CD14-positive monocyte (primary cell): ENCODE results near the gene ARIH2. TPM values are rescaled to one million over a fixed set of nuclear protein-coding genes. Genes with fewer than 3 reads are reported as not detected.
A peak's percentile ranks its signal among the peaks of the same experiment; 100 is the strongest.

Source experiments
- DNase-seq, 3 donors: peaks; one replicate each; pipeline ENCODE4 v3.0.0-alpha.2; 2011 to 2022
- H2AFZ ChIP-seq: 2 replicates; pipeline ENCODE4 v1.6.0; 2012; ENCODE audit warnings: mild to moderate bottlenecking, low read depth, low read length, inconsistent platforms; ENCODE audit not compliant: insufficient read depth, poor library complexity, severe bottlenecking
- H3K27ac ChIP-seq, 2 donors: 1 replicate in 1 of 2; 2 replicates in 1 of 2; pipeline ENCODE4 v1.5.1; 2012 to 2013; ENCODE audit warnings: low read length in 2 of 2, control low read depth in 1 of 2, inconsistent platforms in 1 of 2, low read depth in 1 of 2, mild to moderate bottlenecking in 1 of 2
- H3K27me3 ChIP-seq, 2 donors: one replicate each; pipeline versions ENCODE4 v1.6.0 to v1.6.1; 2011 to 2013; ENCODE audit warnings: low read length in 2 of 2; ENCODE audit not compliant: control insufficient read depth in 2 of 2, insufficient read depth in 2 of 2
- H3K36me3 ChIP-seq, 2 donors: replicated peaks in 1 of 2; 1 replicate in 1 of 2; 2 replicates in 1 of 2; pipeline versions ENCODE4 v1.5.1 to v1.6.1; 2012 to 2013; ENCODE audit warnings: low read length in 2 of 2, control low read depth in 1 of 2, inconsistent platforms in 1 of 2, mild to moderate bottlenecking in 1 of 2; ENCODE audit not compliant: insufficient read depth in 2 of 2, control insufficient read depth in 1 of 2
- H3K4me1 ChIP-seq, 2 donors: 1 replicate in 1 of 2; 2 replicates in 1 of 2; pipeline versions ENCODE4 v1.5.1 to v1.6.1; 2012 to 2013; ENCODE audit warnings: low read length in 2 of 2, control low read depth in 1 of 2, inconsistent platforms in 1 of 2, mild to moderate bottlenecking in 1 of 2, moderate library complexity in 1 of 2; ENCODE audit not compliant: insufficient read depth in 2 of 2, control insufficient read depth in 1 of 2
- H3K4me2 ChIP-seq: replicated peaks from 2 replicates; pipeline ENCODE3; 2012; ENCODE audit warnings: low read length, moderate library complexity, mild to moderate bottlenecking; ENCODE audit not compliant: poor library complexity, severe bottlenecking; ENCODE audit errors: extremely low read depth
- H3K4me3 ChIP-seq, 3 experiments: fragments of 200-600 bp in 1 of 3; sonication (generic) in 1 of 3; replicated peaks in 1 of 3; 1 replicate in 2 of 3; 2 replicates in 1 of 3; pipeline ENCODE4 v1.5.1; 2011 to 2013; ENCODE audit warnings: low read length in 3 of 3, mild to moderate bottlenecking in 3 of 3, control low read depth in 2 of 3, low read depth in 2 of 3, inconsistent platforms in 1 of 3, moderate library complexity in 1 of 3
- H3K79me2 ChIP-seq: 2 replicates; pipeline ENCODE4 v1.6.0; 2012; ENCODE audit warnings: mild to moderate bottlenecking, control low read depth, inconsistent platforms, low read length, moderate library complexity; ENCODE audit not compliant: insufficient read depth
- H3K9ac ChIP-seq: 2 replicates; pipeline ENCODE4 v1.6.0; 2017; ENCODE audit warnings: low read length, mild to moderate bottlenecking; ENCODE audit not compliant: insufficient read depth, poor library complexity, severe bottlenecking
- H3K9me3 ChIP-seq, 2 donors: replicated peaks in 1 of 2; 1 replicate in 1 of 2; 2 replicates in 1 of 2; pipeline versions ENCODE4 v1.5.1 to v1.6.1; 2012 to 2013; ENCODE audit warnings: low read length in 2 of 2, control low read depth in 1 of 2; ENCODE audit not compliant: control insufficient read depth in 1 of 2, insufficient read depth in 1 of 2
- H4K20me1 ChIP-seq: 2 replicates; pipeline ENCODE4 v1.6.0; 2012; ENCODE audit warnings: mild to moderate bottlenecking, low read length, control low read depth, moderate library complexity; ENCODE audit not compliant: insufficient read depth
- H3K27ac Mint-ChIP-seq, 7 donors: one replicate each; pipeline ENCODE4 v1.8.0; 2020; ENCODE audit warnings: mild to moderate bottlenecking in 7 of 7, mixed read lengths in 7 of 7, moderate library complexity in 6 of 7, inconsistent platforms in 2 of 7
- H3K27me3 Mint-ChIP-seq, 3 donors: one replicate each; pipeline ENCODE4 v1.8.0; 2021 to 2022; ENCODE audit warnings: low read depth in 3 of 3, mild to moderate bottlenecking in 3 of 3, mixed read lengths in 3 of 3, moderate library complexity in 3 of 3, inconsistent platforms in 1 of 3
- H3K36me3 Mint-ChIP-seq, 2 donors: one replicate each; pipeline ENCODE4 v1.8.0; 2020; ENCODE audit warnings: mixed read lengths in 2 of 2, inconsistent platforms in 1 of 2, mild to moderate bottlenecking in 1 of 2
- H3K4me1 Mint-ChIP-seq: one replicate; pipeline ENCODE4 v1.8.0; 2020; ENCODE audit warnings: mild to moderate bottlenecking, mixed read lengths
- H3K4me3 Mint-ChIP-seq, 2 donors: one replicate each; pipeline ENCODE4 v1.8.0; 2020; ENCODE audit warnings: mild to moderate bottlenecking in 2 of 2, mixed read lengths in 2 of 2, moderate library complexity in 1 of 2
- H3K9me3 Mint-ChIP-seq, 7 donors: one replicate each; pipeline ENCODE4 v1.8.0; 2020 to 2022; ENCODE audit warnings: mixed read lengths in 7 of 7, mild to moderate bottlenecking in 6 of 7, moderate library complexity in 6 of 7, inconsistent platforms in 2 of 7
- CTCF ChIP-seq: fragments of 200-600 bp; IDR thresholded peaks from one replicate; pipeline ENCODE4 v1.8.0; 2022; ENCODE audit warnings: antibody characterized with exemption, mild to moderate bottlenecking
- WGBS: methylation state at CpG from one replicate; pipeline ENCODE4 v1.1.5; 2013; ENCODE audit warnings: missing lambda C conversion rate; ENCODE audit not compliant: insufficient coverage; 5-methylcytosine and 5-hydroxymethylcytosine counted together
- intact Hi-C, 2 donors: fragments of 100-400 bp; cut with micrococcal nuclease; formaldehyde crosslinking; loops; one replicate each; pipeline versions ENCODE4 v1.15.0 to v1.15.1; 2023
- polyA plus RNA-seq, 3 donors: library from polyadenylated mRNA; depleted of rRNA in 1 of 3; unstranded in 2 of 3; stranded (reverse) in 1 of 3; fragments of 300-500 nt in 2 of 3; fragments of >200 nt in 1 of 3; fragmentation: Illumina TruSeq in 2 of 3; gene quantifications; 1 replicate in 2 of 3; 2 replicates in 1 of 3; pipeline ENCODE4 v1.2.3, GENCODE V29; 2012 to 2021

Gene ARIH2
- polyA plus RNA-seq, 3 donors: 68.2 to 94.8 (median 72.2) TPM

DNA sequence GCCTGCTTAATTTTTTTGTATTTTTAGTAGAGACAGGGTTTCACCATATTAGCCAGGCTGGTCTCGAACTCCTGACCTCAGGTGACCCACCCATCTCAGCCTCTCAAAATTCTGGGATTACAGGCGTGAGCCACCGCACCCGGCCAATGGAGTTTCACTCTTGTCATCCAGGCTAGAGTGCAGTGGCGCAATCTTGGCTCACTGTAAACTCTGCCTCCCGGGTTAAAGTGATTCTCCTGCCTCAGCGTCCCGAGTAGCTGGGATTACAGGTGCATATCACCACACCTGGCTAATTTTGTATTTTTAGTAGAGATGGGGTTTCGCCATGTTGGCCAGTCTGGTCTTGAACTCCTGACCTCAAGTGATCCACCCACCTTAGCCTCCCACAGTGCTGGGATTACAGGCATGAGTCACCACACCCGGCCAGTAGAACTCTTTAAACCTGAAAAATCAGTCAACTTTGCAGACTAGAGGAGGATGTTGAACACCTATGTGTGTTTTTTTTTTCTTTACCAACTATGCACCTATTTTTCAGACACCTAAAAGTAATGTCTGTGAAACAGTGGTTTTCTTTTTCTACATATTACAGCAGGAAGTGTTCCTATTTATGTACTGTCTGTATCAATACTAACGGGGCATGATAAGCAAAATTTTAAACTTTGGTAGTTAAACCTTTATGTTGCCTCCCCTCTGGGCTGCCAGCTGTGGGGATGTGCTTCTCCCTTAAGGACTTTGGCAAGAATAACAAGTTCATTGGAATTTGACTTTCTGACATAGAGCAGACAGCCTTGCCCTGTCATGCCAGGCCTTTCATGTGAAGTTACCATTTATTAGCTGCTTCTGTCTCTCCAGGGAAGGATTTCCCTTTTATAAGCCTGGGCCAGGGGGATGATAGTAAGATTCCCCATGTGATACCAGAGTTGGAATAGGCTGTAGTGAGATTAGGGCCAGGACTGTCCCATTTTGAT, 8.1 kb downstream of the ARIH2 start:
- WGBS: 88% methylated on average over 2 of the region's 11 CpGs
- Mint-ChIP-seq H3K36me3 (peaks cover 46 to 75% of the 10 kb centered on the region in 2 donors), H3K27ac (peak overlapping the region; percentile 22 to 87 (median 79)), H3K27me3 (peaks cover 0 to 1% (median 0%) of the 10 kb centered on the region in 3 donors), H3K4me3 (no peak overlapping the region), H3K9me3 (peaks cover 0 to 4% (median 0%) of the 10 kb centered on the region in 7 donors), H3K4me1 (peaks cover 47% of the 10 kb centered on the region)
- H3K27ac ChIP-seq: peak overlapping the region in 1 of 2 donors; percentile 57
- H3K9ac ChIP-seq: no peak overlapping the region
- H4K20me1 ChIP-seq: peaks cover 94% of the 10 kb centered on the region
- intact Hi-C loops: loop anchor here in 1 of 2 donors (10.0 kb wide), 2 partner anchors 82 to 212 kb away; partner anchors contain the start of genes IP6K2 and PRKAR2A
- no peaks in the 10 kb centered on the region for H3K9me3 ChIP-seq
- no peaks in the 10 kb centered on the region for H3K27me3 ChIP-seq
- no peak for TF ChIP-seq CTCF
- peaks cover 17 to 37% of the 10 kb centered on the region in 2 donors for H3K4me1 ChIP-seq
- no peak overlapping the region for H3K4me2 ChIP-seq
- H3K4me3 ChIP-seq: no peak overlapping the region
- H3K36me3 ChIP-seq: peaks cover 35 to 74% of the 10 kb centered on the region in 2 donors
- H3K79me2 ChIP-seq: peaks cover 95% of the 10 kb centered on the region
- no peak for DNase-seq
- H2AFZ ChIP-seq: no peak overlapping the region

DNA sequence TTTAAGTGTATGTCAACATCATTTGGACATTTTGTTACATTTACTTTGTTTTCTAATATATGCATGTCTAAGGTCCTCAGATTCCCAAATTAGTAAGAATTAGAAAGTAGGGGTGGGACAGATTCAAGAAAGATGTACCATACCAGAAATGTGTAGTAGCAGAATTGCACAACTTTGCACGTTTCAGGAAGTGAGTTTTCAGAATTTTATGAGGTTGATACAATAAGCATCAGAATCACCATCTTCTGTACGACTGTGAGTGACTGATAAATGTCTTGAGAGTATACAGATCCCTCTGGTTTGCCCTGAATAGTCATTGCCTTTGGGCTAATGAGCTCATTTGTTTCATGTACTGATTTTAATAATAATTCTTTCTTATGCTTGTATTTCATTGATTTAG, 9.3 kb downstream of the ARIH2 start:
- intact Hi-C loops: loop anchor here in 1 of 2 donors (10.0 kb wide), 2 partner anchors 83 to 213 kb away; partner anchors contain the start of genes IP6K2 and PRKAR2A
- Histone ChIP-seq H3K36me3 (peaks cover 32 to 75% of the 10 kb centered on the region in 2 donors), H3K9ac (no peak overlapping the region), H3K27me3 (no peaks in the 10 kb centered on the region), H3K4me3 (no peak overlapping the region), H3K4me2 (peak overlapping the region; percentile 8), H3K79me2 (peaks cover 96% of the 10 kb centered on the region), H4K20me1 (peaks cover 94% of the 10 kb centered on the region), H3K27ac (peak overlapping the region in 1 of 2 donors; percentile 57), H3K9me3 (no peaks in the 10 kb centered on the region), H3K4me1 (peaks cover 17 to 34% of the 10 kb centered on the region in 2 donors), H2AFZ (no peak overlapping the region)
- no CpG with 5 or more reads among the region's 2 CpGs for WGBS
- TF ChIP-seq CTCF: no peak
- peaks cover 0 to 4% (median 0%) of the 10 kb centered on the region in 7 donors for H3K9me3 Mint-ChIP-seq
- peak overlapping the region; percentile 66 to 87 (median 81) for H3K27ac Mint-ChIP-seq
- DNase-seq: peak; percentile 37 to 69 (median 60)
- peaks cover 0 to 1% (median 0%) of the 10 kb centered on the region in 3 donors for H3K27me3 Mint-ChIP-seq
- peaks cover 54 to 72% of the 10 kb centered on the region in 2 donors for H3K36me3 Mint-ChIP-seq
- H3K4me1 Mint-ChIP-seq: peaks cover 50% of the 10 kb centered on the region
- no peak overlapping the region for H3K4me3 Mint-ChIP-seq
